K562 (cell line): ENCODE results near the gene HGS. TPM values are rescaled to one million over a fixed set of nuclear protein-coding genes. Genes with fewer than 3 reads are reported as not detected.
A peak's percentile ranks its signal among the peaks of the same experiment; 100 is the strongest.

Source experiments
- DEAF1 ChIP-seq: fragments of 450-650 bp; formaldehyde crosslinking; IDR thresholded peaks from 2 replicates; pipeline ENCODE4 v1.4.0; 2020; ENCODE audit warnings: mild to moderate bottlenecking, moderate library complexity
- EZH2 ChIP-seq: IDR thresholded peaks from 2 replicates; pipeline ENCODE4 v1.6.1; 2012; ENCODE audit warnings: low read depth, mild to moderate bottlenecking, inconsistent platforms, low read length, borderline replicate concordance
- GATAD2A ChIP-seq: fragments of 450-650 bp; IDR thresholded peaks from 2 replicates; pipeline ENCODE4 v1.6.1; 2017
- KDM1A ChIP-seq, 2 experiments: fragments of 450-650 bp; IDR thresholded peaks; 2 replicates each; pipeline ENCODE4 v1.6.1; 2016; ENCODE audit warnings: mild to moderate bottlenecking in 2 of 2
- MECOM ChIP-seq: fragments of 250-450 bp; sonication (Bioruptor Pico); IDR thresholded peaks from 2 replicates; pipeline ENCODE4 v1.8.0; 2022; ENCODE audit warnings: inconsistent platforms
- ZNF143 ChIP-seq: sonication (generic); formaldehyde crosslinking; IDR thresholded peaks from 2 replicates; pipeline ENCODE4 v1.9.0; 2022; ENCODE audit warnings: mild to moderate bottlenecking, missing genetic modification reagents
- ZNF174 ChIP-seq: fragments of 250-450 bp; sonication (Bioruptor Pico); IDR thresholded peaks from 2 replicates; pipeline ENCODE4 v1.4.0; 2020; ENCODE audit warnings: mild to moderate bottlenecking
- ZNF311 ChIP-seq: fragments of 250-450 bp; sonication (Bioruptor Pico); IDR thresholded peaks from 2 replicates; pipeline ENCODE4 v1.4.0; 2020; ENCODE audit warnings: mild to moderate bottlenecking, moderate library complexity
- polyA plus RNA-seq, 8 experiments: library from polyadenylated mRNA; depleted of rRNA in 4 of 8; stranded (reverse) in 5 of 8; unstranded in 3 of 8; fragments of >200 nt; fragmentation: Nextera tagmentation in 2 of 8; fragmentation: Illumina TruSeq in 1 of 8; extraction: Ambion mirVana in 2 of 8; extraction: Trizol in 1 of 8; gene quantifications; 2 replicates each; pipeline versions ENCODE4 v1.2.1 to v1.2.3, GENCODE V29; 2011 to 2014; ENCODE audit warnings: inconsistent platforms in 1 of 8, missing spikeins in 1 of 8
- total RNA-seq, 7 experiments: library from RNA; depleted of rRNA in 6 of 7; stranded (reverse); fragments of >200 nt in 6 of 7; fragmentation: Illumina TruSeq in 2 of 7; extraction: Trizol in 2 of 7; gene quantifications; 2 replicates each; pipeline versions ENCODE4 v1.2.1 to v1.2.3, GENCODE V29; 2011 to 2021; ENCODE audit warnings: low replicate concordance in 1 of 7
- TF ChIP-seq, protein P1 (sequence below), 3 experiments: fragments of 200-800 bp in 1 of 3; fragments of 250-450 bp in 1 of 3; fragments of 450-650 bp in 1 of 3; sonication (Bioruptor Pico) in 1 of 3; sonication (Bioruptor generic) in 1 of 3; formaldehyde crosslinking in 1 of 3; IDR thresholded peaks; 2 replicates each; pipeline versions ENCODE4 v1.6.1 to v1.8.0; 2016 to 2022; ENCODE audit warnings: mild to moderate bottlenecking in 2 of 3, missing genetic modification characterization in 2 of 3, missing compliant biosample characterization in 1 of 3, moderate library complexity in 1 of 3

The HGS gene
- total and polyA plus RNA-seq, 9 of the 15 experiments (the other 6 are each of a cell fraction or from before 2014, with no cell fraction given): 3.9 to 176 (median 77.1) TPM

- TF ChIP-seq, protein P1, sequence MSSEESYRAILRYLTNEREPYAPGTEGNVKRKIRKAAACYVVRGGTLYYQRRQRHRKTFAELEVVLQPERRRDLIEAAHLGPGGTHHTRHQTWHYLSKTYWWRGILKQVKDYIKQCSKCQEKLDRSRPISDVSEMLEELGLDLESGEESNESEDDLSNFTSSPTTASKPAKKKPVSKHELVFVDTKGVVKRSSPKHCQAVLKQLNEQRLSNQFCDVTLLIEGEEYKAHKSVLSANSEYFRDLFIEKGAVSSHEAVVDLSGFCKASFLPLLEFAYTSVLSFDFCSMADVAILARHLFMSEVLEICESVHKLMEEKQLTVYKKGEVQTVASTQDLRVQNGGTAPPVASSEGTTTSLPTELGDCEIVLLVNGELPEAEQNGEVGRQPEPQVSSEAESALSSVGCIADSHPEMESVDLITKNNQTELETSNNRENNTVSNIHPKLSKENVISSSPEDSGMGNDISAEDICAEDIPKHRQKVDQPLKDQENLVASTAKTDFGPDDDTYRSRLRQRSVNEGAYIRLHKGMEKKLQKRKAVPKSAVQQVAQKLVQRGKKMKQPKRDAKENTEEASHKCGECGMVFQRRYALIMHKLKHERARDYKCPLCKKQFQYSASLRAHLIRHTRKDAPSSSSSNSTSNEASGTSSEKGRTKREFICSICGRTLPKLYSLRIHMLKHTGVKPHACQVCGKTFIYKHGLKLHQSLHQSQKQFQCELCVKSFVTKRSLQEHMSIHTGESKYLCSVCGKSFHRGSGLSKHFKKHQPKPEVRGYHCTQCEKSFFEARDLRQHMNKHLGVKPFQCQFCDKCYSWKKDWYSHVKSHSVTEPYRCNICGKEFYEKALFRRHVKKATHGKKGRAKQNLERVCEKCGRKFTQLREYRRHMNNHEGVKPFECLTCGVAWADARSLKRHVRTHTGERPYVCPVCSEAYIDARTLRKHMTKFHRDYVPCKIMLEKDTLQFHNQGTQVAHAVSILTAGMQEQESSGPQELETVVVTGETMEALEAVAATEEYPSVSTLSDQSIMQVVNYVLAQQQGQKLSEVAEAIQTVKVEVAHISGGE (CRISPR knock-in tag; IDR thresholded peaks at IDR 0.05): no peak; a peak in 1 of 6 replicates
- TF ChIP-seq ZNF174 (CRISPR knock-in tag) (no peak), DEAF1 (CRISPR knock-in tag) (no peak), ZNF143 (no peak), GATAD2A (no peak), EZH2 (no peak), MECOM (peak; percentile 67; the same call in 1 of the 2 replicates), KDM1A (IDR thresholded peaks at IDR 0.05) (no peak), ZNF311 (peak; percentile 92)
Observed at GRCh38 chr17:81665205-81666091, 18.4 kb upstream of the HGS start (continued).
